ENCODE data around the gene CRYBB2.
A peak's percentile ranks its signal among the peaks of the same experiment; 100 is the strongest.
"Not testable (repeated sequence)": the region's sequence is repeated elsewhere in the genome, so short reads cannot be mapped to it uniquely, and the experiment has no call there.

CRYBB2 gene

DNA sequence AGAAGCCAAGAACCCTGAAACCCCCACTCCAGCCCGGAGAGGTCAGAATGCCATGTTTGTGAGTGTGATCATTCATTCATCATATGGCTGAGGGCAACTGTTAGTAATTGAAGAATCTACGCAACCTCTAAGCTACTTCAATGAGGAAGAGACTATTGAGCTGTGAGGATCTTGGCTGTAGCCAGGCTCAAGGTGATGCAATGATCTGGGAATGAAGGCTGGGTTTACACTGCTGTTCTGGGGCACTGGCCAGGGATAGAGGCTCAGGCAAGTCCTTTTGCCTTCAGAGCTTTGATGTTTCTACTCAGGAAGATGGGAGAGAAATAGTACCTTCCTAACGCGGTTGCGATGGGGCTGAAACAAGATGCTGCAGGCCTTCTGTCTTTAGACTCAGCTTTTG, 12.9 kb downstream of the CRYBB2 start:
- no peak for DNase-seq (ENCODE audit: extremely low read depth in 1 of 2, low read depth in 1 of 2)

GRCh38 chr22:25233706-25234105, 14.3 kb downstream of the CRYBB2 start:
- not testable (repeated sequence) for DNase-seq (ENCODE audit: extremely low read depth in 1 of 2, low read depth in 1 of 2)

DNA sequence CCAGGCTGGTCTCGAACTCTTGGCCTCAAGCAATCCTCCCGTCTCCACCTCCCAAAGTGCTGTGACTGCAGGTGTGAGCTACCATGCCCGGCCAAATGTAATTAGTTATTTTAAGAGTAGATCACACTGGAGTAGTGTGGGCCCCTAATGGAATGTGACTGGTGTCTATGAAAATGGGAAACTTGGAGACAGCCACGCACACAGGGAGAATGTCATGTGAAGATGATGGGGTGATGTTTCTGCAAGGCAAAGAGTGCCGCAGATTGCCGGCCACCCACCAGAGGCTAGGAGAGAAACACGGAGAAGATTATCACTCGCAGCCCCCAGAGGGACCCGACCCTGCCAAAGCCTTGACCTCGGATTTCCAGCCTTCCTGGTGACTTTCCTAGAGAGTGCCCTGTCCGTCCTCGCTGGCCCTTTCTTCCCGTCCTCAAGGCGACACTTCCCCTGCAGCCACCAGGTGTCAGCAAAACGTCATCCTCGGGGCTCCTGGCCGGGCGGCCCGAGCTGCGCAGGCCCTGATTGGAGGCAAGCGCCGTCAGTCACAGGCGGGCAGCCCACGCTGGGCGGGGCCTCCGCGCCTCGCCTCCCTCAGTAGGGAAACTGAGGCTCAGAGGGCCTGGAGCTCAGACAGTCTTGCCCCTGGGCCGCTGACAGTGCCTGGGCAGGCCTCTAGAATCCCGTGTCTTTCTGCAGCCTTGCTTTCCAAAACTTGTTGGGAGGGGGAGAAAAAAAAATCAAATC, 16.3 kb downstream of the CRYBB2 start:
- DNase-seq (ENCODE audit: extremely low read depth in 1 of 2, low read depth in 1 of 2), result peak; percentile 1 to 33

DNA sequence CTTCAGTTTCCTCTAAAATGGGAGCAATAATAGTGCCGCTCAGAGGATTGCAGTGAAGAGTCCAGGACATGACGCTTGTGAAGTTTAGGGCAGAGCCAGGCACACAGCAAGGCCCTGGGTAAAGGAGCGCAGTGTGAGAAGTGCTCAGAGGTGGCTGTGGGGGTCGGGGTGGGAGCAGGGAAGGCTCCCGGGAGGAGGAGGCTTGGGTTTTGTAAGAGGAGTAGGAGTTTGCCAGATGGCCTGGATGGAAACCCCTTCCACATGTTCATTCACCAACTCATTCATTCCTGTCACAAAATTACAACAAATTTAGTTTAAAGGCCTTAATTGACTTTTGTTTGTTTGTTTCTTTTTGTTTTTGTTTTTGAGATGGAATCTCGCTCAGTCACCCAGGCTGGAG, 17.0 kb downstream of the CRYBB2 start:
- DNase-seq (ENCODE audit: extremely low read depth in 1 of 2, low read depth in 1 of 2), result no peak

DNA sequence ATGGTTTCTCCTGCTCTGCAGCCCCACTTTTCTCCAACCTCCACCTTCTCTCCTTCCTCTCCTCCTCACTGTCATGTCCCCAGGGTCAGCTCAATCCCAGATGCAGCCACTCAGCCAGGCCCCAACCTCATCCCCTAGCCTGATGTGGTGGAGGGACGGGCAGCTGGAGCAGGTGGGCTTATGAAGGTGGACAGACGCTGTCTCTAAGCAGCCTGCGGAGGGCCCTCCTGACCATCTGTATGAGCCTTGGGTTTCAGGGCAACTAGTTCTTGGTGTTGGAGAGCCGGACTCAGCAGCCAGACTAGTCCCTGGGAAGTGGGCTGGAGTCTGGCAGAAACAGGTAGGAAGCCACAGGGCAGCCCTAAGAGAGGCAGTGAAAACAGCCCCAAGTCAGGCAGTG, 18.1 kb downstream of the CRYBB2 start:
- DNase-seq (ENCODE audit: extremely low read depth in 1 of 2, low read depth in 1 of 2), result no peak

DNA sequence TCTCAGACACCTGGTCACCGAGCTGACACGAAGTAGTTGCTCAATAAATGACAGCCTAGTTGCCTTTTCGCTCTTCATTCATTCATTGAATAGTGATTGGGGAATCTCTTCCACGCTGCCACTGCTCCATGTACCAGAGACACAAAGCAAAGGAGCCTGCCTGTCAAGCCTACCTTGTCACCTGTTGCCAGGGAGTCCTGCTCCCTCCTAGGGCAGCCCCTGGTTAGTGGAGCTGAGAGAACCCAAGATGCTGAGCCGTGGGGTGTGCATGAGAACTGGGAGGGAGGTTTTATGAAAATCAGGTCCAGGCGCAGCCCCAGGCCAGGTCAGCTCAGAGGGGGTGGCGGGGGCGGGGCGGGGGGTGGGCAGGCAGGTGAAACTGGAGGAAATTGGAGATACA, 18.6 kb downstream of the CRYBB2 start:
- DNase-seq (ENCODE audit: extremely low read depth in 1 of 2, low read depth in 1 of 2), result not testable (repeated sequence)

GRCh38 chr22:25255169-25255568, 35.7 kb downstream of the CRYBB2 start:
- DNase-seq (ENCODE audit: extremely low read depth in 1 of 2, low read depth in 1 of 2), result not testable (repeated sequence)

DNA sequence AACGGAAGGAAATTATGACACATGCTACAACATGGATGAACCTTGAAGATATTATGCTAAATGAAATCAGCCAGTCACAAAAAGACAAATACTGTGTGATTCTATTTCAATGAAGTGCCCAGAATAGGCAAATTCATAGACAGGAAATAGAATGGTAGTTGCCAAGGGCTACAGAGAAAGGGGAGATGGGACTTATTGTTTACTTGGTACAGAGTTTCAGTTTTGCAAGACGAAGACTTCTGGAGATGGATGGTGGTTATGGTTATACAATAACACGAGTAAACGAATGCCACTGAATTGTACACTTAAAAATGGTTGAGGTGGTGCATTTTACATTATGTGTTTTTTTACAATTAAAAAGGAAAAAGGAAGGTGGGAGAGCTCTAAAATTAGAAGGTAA, 48.1 kb downstream of the CRYBB2 start:
- DNase-seq (ENCODE audit: extremely low read depth in 1 of 2, low read depth in 1 of 2), result not testable (repeated sequence)

DNA sequence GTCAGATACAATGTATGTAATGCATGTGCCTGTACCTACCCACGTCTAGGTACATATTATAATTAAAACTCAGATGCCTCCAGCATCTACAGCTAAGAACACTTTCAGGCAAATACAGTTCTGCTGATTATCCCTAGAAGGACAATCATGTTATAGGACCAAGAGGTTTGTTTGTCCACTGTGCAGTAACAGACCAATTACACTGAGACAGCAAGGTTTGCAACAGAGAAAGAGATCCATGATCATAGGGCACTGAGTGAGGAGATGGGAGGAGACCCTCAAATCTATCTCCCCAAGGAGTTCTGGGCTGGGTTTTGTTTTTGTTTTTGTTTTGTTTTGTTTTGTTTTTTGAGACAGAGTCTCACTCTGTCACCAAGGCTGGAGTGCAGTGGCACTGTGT, 49.5 kb downstream of the CRYBB2 start:
- DNase-seq (ENCODE audit: extremely low read depth in 1 of 2, low read depth in 1 of 2), result not testable (repeated sequence)

DNA sequence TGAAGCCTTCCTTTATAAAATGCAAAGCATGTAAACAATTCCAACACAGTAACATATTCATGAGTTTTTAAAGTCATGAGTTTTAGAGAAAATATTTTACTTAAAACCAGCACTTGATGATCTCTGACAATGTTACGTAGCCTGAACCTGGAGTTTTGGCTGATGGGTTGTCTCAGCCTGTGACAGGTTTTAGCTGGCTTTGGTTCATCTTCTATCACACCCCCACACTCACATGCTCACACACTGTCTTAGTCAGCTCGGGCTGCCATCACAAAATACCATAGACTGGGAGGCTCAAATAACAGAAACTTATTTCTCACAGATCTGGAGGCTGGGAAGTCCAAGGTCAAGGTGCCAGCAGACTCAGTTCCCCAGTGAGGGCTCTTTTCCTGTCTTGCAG, 50.6 kb downstream of the CRYBB2 start:
- DNase-seq (ENCODE audit: extremely low read depth in 1 of 2, low read depth in 1 of 2), result not testable (repeated sequence)

DNA sequence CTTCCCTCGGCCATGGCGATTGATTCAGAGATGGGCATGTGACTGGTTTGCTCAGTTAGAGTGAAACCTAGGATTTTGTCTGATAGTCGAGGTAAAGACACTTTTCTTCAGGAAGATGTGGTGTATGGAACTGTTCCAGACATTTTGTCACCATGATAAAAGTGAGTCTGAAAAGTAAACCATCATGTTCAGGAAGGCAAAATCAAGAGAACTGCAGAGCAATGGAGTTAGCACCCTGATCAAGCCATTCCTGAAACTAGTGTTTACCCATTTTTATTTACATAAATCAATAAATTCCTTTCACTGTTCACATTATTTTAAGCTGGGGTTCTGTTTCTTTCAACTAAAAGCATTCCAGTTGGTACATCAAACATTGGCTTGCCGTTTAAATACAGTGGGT, 53.8 kb downstream of the CRYBB2 start:
- DNase-seq (ENCODE audit: extremely low read depth in 1 of 2, low read depth in 1 of 2), result not testable (repeated sequence)

DNA sequence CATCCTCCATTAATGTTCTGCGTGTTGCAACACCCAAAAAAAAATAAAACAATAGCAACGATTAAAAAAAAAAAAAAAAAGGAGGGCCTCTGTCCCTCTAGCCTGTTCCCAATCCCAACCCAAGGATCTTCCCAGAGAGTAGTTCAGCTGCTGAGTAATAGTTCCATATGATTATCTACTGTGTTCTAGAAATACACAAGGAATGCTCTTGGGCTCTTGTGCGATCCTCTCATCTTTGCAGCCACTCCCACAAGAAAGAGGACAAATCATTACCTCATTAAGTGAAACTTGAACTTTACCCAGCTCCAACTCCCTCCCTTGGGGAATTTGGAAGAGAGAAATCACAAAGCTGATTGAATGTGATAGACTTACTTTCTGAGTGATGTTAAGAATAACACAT, 54.5 kb downstream of the CRYBB2 start:
- not testable (repeated sequence) for DNase-seq (ENCODE audit: extremely low read depth in 1 of 2, low read depth in 1 of 2)

DNA sequence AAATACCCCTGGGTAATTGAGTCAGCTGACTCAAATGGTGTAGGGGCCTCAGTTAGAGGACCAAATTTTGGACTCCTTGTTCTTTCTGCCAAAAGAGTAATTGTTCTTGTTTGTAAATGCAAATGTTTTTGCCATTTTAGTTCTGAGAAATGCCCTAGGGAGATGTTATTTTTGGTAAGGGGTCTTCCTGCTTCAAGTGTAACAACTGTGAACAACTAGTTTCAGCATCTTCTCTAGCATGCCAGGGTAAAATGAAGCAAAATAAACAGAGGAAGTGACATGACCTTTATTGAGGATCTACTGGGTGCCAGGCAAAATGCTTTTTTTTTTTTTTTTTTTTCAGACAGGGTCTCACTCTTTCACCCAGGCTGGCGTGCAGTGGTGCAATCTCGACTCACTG, 60.7 kb downstream of the CRYBB2 start:
- DNase-seq (ENCODE audit: extremely low read depth in 1 of 2, low read depth in 1 of 2), result not testable (repeated sequence)

Data from activated CD8-positive, alpha-beta memory T cell treated with anti-CD3 and anti-CD28 coated beads for 1 hour (primary cell).